ENCODE measurements around the gene RIC3. TPM values are rescaled to one million over a fixed set of nuclear protein-coding genes. Genes with fewer than 3 reads are reported as not detected.

The RIC3 gene
- total RNA-seq, 1 experiment from 2014 or later, result 23.7 TPM

- Histone ChIP-seq H3K14ac (ENCODE audit: insufficient read depth, low read length) (no peak overlapping the region), H3K9me3 (ENCODE audit: control insufficient read depth, low read depth, low read length) (no peaks in the 10 kb centered on the region), H3K79me1 (ENCODE audit: insufficient read depth, low read depth, low read length, poor library complexity, severe bottlenecking) (no peaks in the 10 kb centered on the region), H3K23ac (ENCODE audit: insufficient read length, low read depth, low read length) (no peak overlapping the region), H3K23me2 (ENCODE audit: insufficient read length, low read depth, low read length, poor library complexity, severe bottlenecking) (no peaks in the 10 kb centered on the region), H3K4me1 (ENCODE audit: insufficient read depth, low read length) (no peaks in the 10 kb centered on the region), H3K18ac (ENCODE audit: insufficient read length, low read depth, low read length) (no peak overlapping the region), H4K5ac (ENCODE audit: insufficient read length, low read depth, low read length) (no peak overlapping the region), H2BK12ac (ENCODE audit: insufficient read length, low read depth, low read length) (no peak overlapping the region), H4K91ac (ENCODE audit: insufficient read length, low read depth, low read length) (no peak overlapping the region), H3K4me2 (ENCODE audit: insufficient read depth, insufficient read length, low read length) (no peak overlapping the region), H4K20me1 (ENCODE audit: control insufficient read depth, insufficient read depth, insufficient read length) (no peaks in the 10 kb centered on the region), H4K8ac (replicated peaks; ENCODE audit: insufficient read length, low read depth, low read length) (no peak overlapping the region), H3K9ac (ENCODE audit: extremely low read depth, insufficient read length, low read length) (no peak overlapping the region), H2BK120ac (ENCODE audit: low read depth, low read length, poor library complexity, severe bottlenecking) (no peak overlapping the region), H2BK15ac (ENCODE audit: low read depth, low read length) (no peak overlapping the region), H2BK20ac (ENCODE audit: low read depth, low read length, poor library complexity, severe bottlenecking) (no peak overlapping the region), H3K27me3 (ENCODE audit: insufficient read depth, low read length) (no peaks in the 10 kb centered on the region), H3K79me2 (ENCODE audit: insufficient read depth, low read length) (no peaks in the 10 kb centered on the region), H3K56ac (ENCODE audit: insufficient read length, low read depth, low read length) (no peak overlapping the region), H2BK5ac (ENCODE audit: insufficient read length, low read length) (no peak overlapping the region), H2AK5ac (ENCODE audit: insufficient read length, low read length) (no peak overlapping the region), H3T11ph (ENCODE audit: low read length) (no peak overlapping the region), H3K27ac (ENCODE audit: insufficient read length, low read depth, low read length) (no peak overlapping the region), H3K4ac (ENCODE audit: low read depth, low read length) (no peak overlapping the region), H2AFZ (ENCODE audit: low read length) (no peak overlapping the region)
- no peaks in the 10 kb centered on the region for H3K4me1 Mint-ChIP-seq
- no peaks in the 10 kb centered on the region for H3K9me3 Mint-ChIP-seq
- H3K27ac Mint-ChIP-seq, result no peak overlapping the region
- TF ChIP-seq, protein P1, sequence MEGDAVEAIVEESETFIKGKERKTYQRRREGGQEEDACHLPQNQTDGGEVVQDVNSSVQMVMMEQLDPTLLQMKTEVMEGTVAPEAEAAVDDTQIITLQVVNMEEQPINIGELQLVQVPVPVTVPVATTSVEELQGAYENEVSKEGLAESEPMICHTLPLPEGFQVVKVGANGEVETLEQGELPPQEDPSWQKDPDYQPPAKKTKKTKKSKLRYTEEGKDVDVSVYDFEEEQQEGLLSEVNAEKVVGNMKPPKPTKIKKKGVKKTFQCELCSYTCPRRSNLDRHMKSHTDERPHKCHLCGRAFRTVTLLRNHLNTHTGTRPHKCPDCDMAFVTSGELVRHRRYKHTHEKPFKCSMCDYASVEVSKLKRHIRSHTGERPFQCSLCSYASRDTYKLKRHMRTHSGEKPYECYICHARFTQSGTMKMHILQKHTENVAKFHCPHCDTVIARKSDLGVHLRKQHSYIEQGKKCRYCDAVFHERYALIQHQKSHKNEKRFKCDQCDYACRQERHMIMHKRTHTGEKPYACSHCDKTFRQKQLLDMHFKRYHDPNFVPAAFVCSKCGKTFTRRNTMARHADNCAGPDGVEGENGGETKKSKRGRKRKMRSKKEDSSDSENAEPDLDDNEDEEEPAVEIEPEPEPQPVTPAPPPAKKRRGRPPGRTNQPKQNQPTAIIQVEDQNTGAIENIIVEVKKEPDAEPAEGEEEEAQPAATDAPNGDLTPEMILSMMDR (conservative IDR thresholded peaks at IDR 0.05), result peak; percentile 86
- H3K4me3 Mint-ChIP-seq, result no peak overlapping the region
- WGBS (ENCODE audit: extremely low coverage, insufficient read length, low lambda C conversion rate), result no CpG with 5 or more reads among the region's 3 CpGs
- peak; percentile 71 for DNase-seq
- peaks cover 20 to 49% (median 25%) of the 10 kb centered on the region in 3 experiments; a peak in 5 of 7 replicates for H3K36me3 Mint-ChIP-seq (ENCODE audit: insufficient read depth in 1 of 3, low read depth in 3 of 3)
- peaks cover 2% of the 10 kb centered on the region for H3K27me3 Mint-ChIP-seq (ENCODE audit: low read depth)
These were observed 69.4 kb downstream of the RIC3 start for GRCh38 chr11:8099291-8099899.

All from H9 (cell line).